HTERT RPE-1 (cell line): ENCODE data around the gene SSBP2.
"Not testable (repeated sequence)": the region's sequence is repeated elsewhere in the genome, so short reads cannot be mapped to it uniquely, and the experiment has no call there.

Experiments
- in situ Hi-C: fragments of 300-500 bp; cut with MboI; formaldehyde crosslinking; loops from 4 replicates; pipeline ENCODE4 v1.14.3; 2020; ENCODE audit warnings: low sequenced_read_pairs

The SSBP2 gene

GRCh38 chr5:81469676-81470075 is 281.2 kb downstream of the SSBP2 start:
- in situ Hi-C loops = no loop called here

GRCh38 chr5:81450940-81451339 is 300.0 kb downstream of the SSBP2 start:
- in situ Hi-C loops = no loop called here

GRCh38 chr5:81435023-81435422 is 315.9 kb downstream of the SSBP2 start:
- in situ Hi-C loops = no loop called here

- in situ Hi-C loops = no loop called here
These were observed 320.9 kb downstream of the SSBP2 start for GRCh38 chr5:81429985-81430384.

- in situ Hi-C loops = no loop called here
These were observed 321.5 kb downstream of the SSBP2 start for GRCh38 chr5:81429363-81429762.

- in situ Hi-C loops = no loop called here
These were observed 322.0 kb downstream of the SSBP2 start for GRCh38 chr5:81428861-81429260.

- in situ Hi-C loops = no loop called here
These were observed 322.5 kb downstream of the SSBP2 start for GRCh38 chr5:81428446-81428845.

GRCh38 chr5:81427566-81427965 is 323.3 kb downstream of the SSBP2 start:
- in situ Hi-C loops = no loop called here

GRCh38 chr5:81426359-81427030 is 324.4 kb downstream of the SSBP2 start:
- in situ Hi-C loops = no loop called here

- in situ Hi-C loops = no loop called here
These were observed 325.3 kb downstream of the SSBP2 start for GRCh38 chr5:81425569-81425968.

GRCh38 chr5:81424728-81425127 is 326.2 kb downstream of the SSBP2 start:
- in situ Hi-C loops = no loop called here

- in situ Hi-C loops = no loop called here
These were observed 328.2 kb downstream of the SSBP2 start for GRCh38 chr5:81422671-81423070.

GRCh38 chr5:81420039-81420667 is 330.7 kb downstream of the SSBP2 start:
- in situ Hi-C loops = no loop called here

GRCh38 chr5:81418606-81419005 is 332.3 kb downstream of the SSBP2 start:
- in situ Hi-C loops = no loop called here

- in situ Hi-C loops = no loop called here
These were observed 333.8 kb downstream of the SSBP2 start for GRCh38 chr5:81417052-81417451.

- in situ Hi-C loops = no loop called here
These were observed 341.0 kb downstream of the SSBP2 start for GRCh38 chr5:81409896-81410295.

- in situ Hi-C loops = no loop called here
These were observed 341.5 kb downstream of the SSBP2 start for GRCh38 chr5:81409361-81409760.

GRCh38 chr5:81408496-81408895 is 342.4 kb downstream of the SSBP2 start:
- in situ Hi-C loops = no loop called here

GRCh38 chr5:81407811-81408210 is 343.1 kb downstream of the SSBP2 start:
- in situ Hi-C loops = not testable (repeated sequence)

GRCh38 chr5:81405126-81405891 is 345.6 kb downstream of the SSBP2 start:
- in situ Hi-C loops = no loop called here

GRCh38 chr5:81402192-81402930 is 348.5 kb downstream of the SSBP2 start:
- in situ Hi-C loops = no loop called here
